H1 (cell line): ENCODE data around the gene GCSAM. TPM values are rescaled to one million over a fixed set of nuclear protein-coding genes. Genes with fewer than 3 reads are reported as not detected.

ENCODE experiments used
- CTCF ChIA-PET: fragments of 300-600 bp; sonication (Branson Sonifier 250); formaldehyde crosslinking; loops from one replicate; lab custom pipeline; 2021; ENCODE audit not compliant: partially characterized antibody; lab: Charles Lee
- POLR2A ChIA-PET: fragments of 300-600 bp; sonication (Branson Sonifier 250); formaldehyde crosslinking; loops from one replicate; lab custom pipeline; 2021; ENCODE audit warnings: inconsistent platforms; ENCODE audit not compliant: partially characterized antibody; lab: Charles Lee
- DNase-seq, 2 experiments: peaks; one replicate each; pipeline versions ENCODE4 v3.0.0 to v3.0.0-alpha.2; 2010 to 2022; ENCODE audit warnings: low spot score in 2 of 2, low read depth in 1 of 2, mixed read lengths in 1 of 2
- FAIRE-seq: peaks from 2 replicates; lab custom pipeline; 2011; peaks lifted over from hg19 to GRCh38; lab: Jason Lieb, UNC
- H2AFZ ChIP-seq: 2 replicates; pipeline ENCODE4 v1.8.1; 2012; ENCODE audit warnings: low read length, inconsistent platforms
- H2AK5ac ChIP-seq: 2 replicates; pipeline ENCODE4 v1.6.1; 2013; ENCODE audit warnings: low read depth, low read length
- H2BK120ac ChIP-seq: replicated peaks from 2 replicates; pipeline ENCODE3; 2013; ENCODE audit warnings: low read depth, low read length, inconsistent platforms
- H2BK12ac ChIP-seq: 2 replicates; pipeline ENCODE4 v1.6.1; 2013; ENCODE audit warnings: low read depth, low read length
- H2BK15ac ChIP-seq: 2 replicates; pipeline ENCODE4 v1.6.1; 2013; ENCODE audit warnings: low read length
- H2BK20ac ChIP-seq: 2 replicates; pipeline ENCODE4 v1.6.1; 2013; ENCODE audit warnings: low read length
- H2BK5ac ChIP-seq: 2 replicates; pipeline ENCODE4 v1.6.1; 2013; ENCODE audit warnings: low read depth, low read length
- H3K14ac ChIP-seq: 2 replicates; pipeline ENCODE4 v1.6.1; 2013; ENCODE audit warnings: inconsistent platforms; ENCODE audit not compliant: insufficient read length
- H3K18ac ChIP-seq: 2 replicates; pipeline ENCODE4 v1.6.1; 2013; ENCODE audit warnings: low read length; ENCODE audit errors: extremely low read depth
- H3K23ac ChIP-seq: 2 replicates; pipeline ENCODE4 v1.6.1; 2013; ENCODE audit warnings: inconsistent platforms; ENCODE audit not compliant: insufficient read length
- H3K23me2 ChIP-seq: 2 replicates; pipeline ENCODE4 v1.6.1; 2013; ENCODE audit warnings: low read depth, low read length
- H3K27ac ChIP-seq: 2 replicates; pipeline ENCODE4 v1.6.1; 2011; ENCODE audit warnings: low read depth, low read length, inconsistent platforms
- H3K27me3 ChIP-seq, 4 experiments: replicated peaks in 1 of 4; 1 replicate in 1 of 4; 2 replicates in 3 of 4; pipeline versions ENCODE4 v1.6.1 to v1.8.1; 2011 to 2013; ENCODE audit warnings: low read length in 3 of 4, mild to moderate bottlenecking in 3 of 4, inconsistent platforms in 2 of 4, mixed read lengths in 2 of 4, moderate library complexity in 1 of 4; ENCODE audit not compliant: control insufficient read depth in 3 of 4, insufficient read depth in 3 of 4; ENCODE audit errors: extremely low read depth in 1 of 4
- H3K36me3 ChIP-seq, 4 experiments: 2 replicates each; pipeline versions ENCODE4 v1.6.1 to v1.8.1; 2011 to 2013; ENCODE audit warnings: mild to moderate bottlenecking in 4 of 4, low read length in 3 of 4, moderate library complexity in 2 of 4, control low read depth in 1 of 4, inconsistent platforms in 1 of 4; ENCODE audit not compliant: insufficient read depth in 4 of 4, control insufficient read depth in 2 of 4
- H3K4ac ChIP-seq: replicated peaks from 2 replicates; pipeline ENCODE3; 2013; ENCODE audit warnings: low read length, low read depth, mixed read lengths, inconsistent platforms; ENCODE audit not compliant: insufficient read length
- H3K4me1 ChIP-seq, 4 experiments: replicated peaks in 1 of 4; 1 replicate in 1 of 4; 2 replicates in 3 of 4; pipeline versions ENCODE4 v1.6.1 to v1.8.1; 2011 to 2013; ENCODE audit warnings: low read length in 3 of 4, inconsistent platforms in 2 of 4, mixed read lengths in 1 of 4; ENCODE audit not compliant: insufficient read depth in 4 of 4, control insufficient read depth in 3 of 4
- H3K4me2 ChIP-seq, 2 experiments: 2 replicates each; pipeline versions ENCODE4 v1.6.1 to v1.8.1; 2011 to 2013; ENCODE audit warnings: low read depth in 2 of 2, low read length in 2 of 2, control low read depth in 1 of 2, inconsistent platforms in 1 of 2, mild to moderate bottlenecking in 1 of 2; ENCODE audit not compliant: insufficient read depth in 1 of 2
- H3K4me3 ChIP-seq, 4 experiments: fragments of 200-600, 300-600 bp in 1 of 4; sonication (generic), shearing (Covaris generic), sonication (Bioruptor Twin) in 1 of 4; 2 replicates each; pipeline versions ENCODE4 v1.5.1 to v1.8.1; 2011 to 2016; ENCODE audit warnings: low read length in 4 of 4, low read depth in 3 of 4, control low read depth in 2 of 4, inconsistent platforms in 2 of 4, mild to moderate bottlenecking in 2 of 4, mixed read lengths in 1 of 4, moderate library complexity in 1 of 4; ENCODE audit not compliant: insufficient read depth in 2 of 4; ENCODE audit errors: extremely low read depth in 1 of 4
- H3K56ac ChIP-seq: replicated peaks from 2 replicates; pipeline ENCODE3; 2013; ENCODE audit warnings: low read depth, mild to moderate bottlenecking, mixed read lengths, low read length, inconsistent platforms; ENCODE audit not compliant: insufficient read length
- H3K79me1 ChIP-seq: 2 replicates; pipeline ENCODE4 v1.6.1; 2013; ENCODE audit warnings: low read depth, low read length, control low read depth
- H3K79me2 ChIP-seq, 2 experiments: 2 replicates each; pipeline versions ENCODE4 v1.6.1 to v1.8.1; 2012 to 2013; ENCODE audit warnings: low read length in 2 of 2, mild to moderate bottlenecking in 2 of 2, inconsistent platforms in 1 of 2; ENCODE audit not compliant: insufficient read depth in 2 of 2, control insufficient read depth in 1 of 2
- H3K9ac ChIP-seq, 4 experiments: replicated peaks in 1 of 4; 1 replicate in 1 of 4; 2 replicates in 3 of 4; pipeline versions ENCODE4 v1.6.1 to v1.8.1; 2011 to 2013; ENCODE audit warnings: low read depth in 3 of 4, low read length in 3 of 4, control low read depth in 2 of 4, mild to moderate bottlenecking in 2 of 4, moderate library complexity in 2 of 4, inconsistent platforms in 1 of 4; ENCODE audit errors: extremely low read depth in 1 of 4
- H3K9me3 ChIP-seq, 2 experiments: 2 replicates each; pipeline versions ENCODE4 v1.6.1 to v1.8.1; 2012 to 2013; ENCODE audit warnings: mild to moderate bottlenecking in 2 of 2, moderate library complexity in 2 of 2, control low read depth in 1 of 2, inconsistent platforms in 1 of 2, low read depth in 1 of 2, low read length in 1 of 2, mixed read lengths in 1 of 2; ENCODE audit not compliant: insufficient read depth in 2 of 2
- H4K20me1 ChIP-seq, 2 experiments: replicated peaks in 1 of 2; 2 replicates each; pipeline versions ENCODE3 to v1.8.1; 2011 to 2013; ENCODE audit warnings: inconsistent platforms in 2 of 2, low read length in 2 of 2, mild to moderate bottlenecking in 1 of 2; ENCODE audit not compliant: insufficient read depth in 2 of 2, control insufficient read depth in 1 of 2
- H4K5ac ChIP-seq: 2 replicates; pipeline ENCODE4 v1.6.1; 2013; ENCODE audit warnings: low read length, low read depth, mixed read lengths, inconsistent platforms; ENCODE audit not compliant: insufficient read length
- H4K8ac ChIP-seq: 2 replicates; pipeline ENCODE4 v1.8.0; 2013; ENCODE audit warnings: mild to moderate bottlenecking, moderate library complexity, low read length, inconsistent platforms; ENCODE audit not compliant: insufficient read depth; ENCODE audit errors: extremely low read depth
- H4K91ac ChIP-seq: replicated peaks from 2 replicates; pipeline ENCODE3; 2013; ENCODE audit warnings: low read length, mixed read lengths, inconsistent platforms; ENCODE audit not compliant: insufficient read length
- ASH2L ChIP-seq: fragments of 200-600, 300-600 bp; sonication (generic); IDR thresholded peaks from one replicate; pipeline ENCODE4 v1.7.1; 2017; ENCODE audit warnings: low read length
- BACH1 ChIP-seq: IDR thresholded peaks from 2 replicates; pipeline ENCODE4 v1.6.1; 2012; ENCODE audit warnings: low read length, improper control_type of control experiment
- CTCF ChIP-seq, 3 experiments: IDR thresholded peaks; 1 replicate in 2 of 3; 2 replicates in 1 of 3; pipeline versions ENCODE4 v1.5.1 to v1.6.1; 2011; ENCODE audit warnings: low read length in 3 of 3, mild to moderate bottlenecking in 3 of 3, inconsistent platforms in 2 of 3, low read depth in 1 of 3, moderate library complexity in 1 of 3; ENCODE audit not compliant: insufficient read depth in 1 of 3; ENCODE audit errors: control extremely low read depth in 1 of 3
- EP300 ChIP-seq, 2 experiments: IDR thresholded peaks; 1 replicate in 1 of 2; 2 replicates in 1 of 2; pipeline ENCODE4 v1.6.1; 2011 to 2012; ENCODE audit warnings: low read depth in 2 of 2, low read length in 2 of 2, mild to moderate bottlenecking in 2 of 2, borderline replicate concordance in 1 of 2, inconsistent platforms in 1 of 2, moderate library complexity in 1 of 2
- GABPA ChIP-seq: IDR thresholded peaks from 2 replicates; pipeline ENCODE4 v1.6.1; 2011; ENCODE audit warnings: mild to moderate bottlenecking, low read length, moderate library complexity, borderline replicate concordance; ENCODE audit not compliant: insufficient read depth
- NRF1 ChIP-seq: IDR thresholded peaks from 2 replicates; pipeline ENCODE4 v1.6.1; 2011; ENCODE audit warnings: mild to moderate bottlenecking, low read depth, low read length, improper control_type of control experiment
- SP2 ChIP-seq: IDR thresholded peaks from 2 replicates; pipeline ENCODE4 v1.6.1; 2012; ENCODE audit warnings: mild to moderate bottlenecking, low read length, inconsistent platforms
- TAF1 ChIP-seq: IDR thresholded peaks from 2 replicates; pipeline ENCODE4 v1.6.1; 2011; ENCODE audit warnings: mild to moderate bottlenecking, low read depth, low read length
- TAF7 ChIP-seq: optimal IDR thresholded peaks from 2 replicates; pipeline ENCODE3; 2011; ENCODE audit warnings: low read depth, mild to moderate bottlenecking, inconsistent platforms, low read length, moderate library complexity, borderline replicate concordance
- WGBS, 2 experiments: shearing (Covaris generic) in 1 of 2; methylation state at CpG; one replicate each; pipeline versions ENCODE4 v1.1.6 to v1.1.7; 2013 to 2015; ENCODE audit warnings: low lambda C conversion rate in 2 of 2, mixed read lengths in 2 of 2, inconsistent platforms in 1 of 2, low coverage in 1 of 2, missing lambda C conversion rate in 1 of 2; ENCODE audit not compliant: insufficient replicate concordance in 2 of 2, insufficient coverage in 1 of 2, insufficient read length in 1 of 2; ENCODE audit errors: extremely low coverage in 1 of 2, missing lambda C conversion rate in 1 of 2; 5-methylcytosine and 5-hydroxymethylcytosine counted together
- polyA plus RNA-seq, 7 experiments: library from polyadenylated mRNA; depleted of rRNA in 3 of 7; stranded (reverse) in 5 of 7; unstranded in 2 of 7; fragments of >200 nt in 5 of 7; fragments of 200-250 nt in 2 of 7; gene quantifications; 1 replicate in 5 of 7; 2 replicates in 1 of 7; 4 replicates in 1 of 7; pipeline versions ENCODE4 v1.2.1 to v1.2.3, GENCODE V29; 2011 to 2013; ENCODE audit warnings: missing spikeins in 2 of 7, mixed read lengths in 2 of 7
- total RNA-seq: library from RNA; stranded (reverse); fragmentation: NEBNext Ultra II Directional; extraction: Animal tissue kit (Norgen Biotek cat#: 25700); gene quantifications from 2 replicates; pipeline ENCODE4 v1.2.1, GENCODE V29; 2021

GCSAM gene
- total and polyA plus RNA-seq, 2 of the 8 experiments (the other 6 are each of a cell fraction or from before 2014, with no cell fraction given) = not detected

- no peak for DNase-seq
- TF ChIP-seq TAF1 (no peak), EP300 (IDR thresholded peaks at IDR 0.05; ENCODE audit: borderline replicate concordance in 1 of 2, low read depth in 2 of 2, low read length in 2 of 2) (no peak), SP2 (no peak), NRF1 (no peak), ASH2L (no peak), BACH1 (no peak), CTCF (IDR thresholded peaks at IDR 0.05; ENCODE audit: control extremely low read depth in 1 of 3, insufficient read depth in 1 of 3, low read depth in 1 of 3, low read length in 3 of 3) (no peak), TAF7 (no peak), GABPA (no peak)
Measured at GRCh38 chr3:112074616-112075497, 58.2 kb downstream of the GCSAM start.

More at GRCh38 chr3:112074616-112075497, 58.2 kb downstream of the GCSAM start:
- POLR2A ChIA-PET = no interaction called here
- Histone ChIP-seq H3K23ac (no peak overlapping the region), H2BK5ac (peak overlapping the region; percentile 0; the same call in 1 of the 2 replicates), H3K56ac (no peak overlapping the region), H3K4ac (no peak overlapping the region), H4K91ac (no peak overlapping the region), H3K27me3 (no peaks in the 10 kb centered on the region), H2BK12ac (peak overlapping the region; percentile 61; the same call in 1 of the 2 replicates), H3K14ac (no peak overlapping the region), H3K4me3 (no peak overlapping the region), H3K9ac (no peak overlapping the region), H2BK15ac (no peak overlapping the region), H4K8ac (no peak overlapping the region), H3K27ac (no peak overlapping the region), H2AK5ac (no peak overlapping the region; the same call in 1 of the 2 replicates), H3K9me3 (no peaks in the 10 kb centered on the region), H3K4me1 (peaks cover 0 to 2% (median 0%) of the 10 kb centered on the region in 4 experiments; a peak in 1 of 7 replicates), H4K5ac (no peak overlapping the region), H4K20me1 (no peaks in the 10 kb centered on the region), H3K4me2 (peak overlapping the region; percentile 4 to 29; a peak in 1 of 4 replicates), H2AFZ (peak overlapping the region; percentile 60; the same call in 1 of the 2 replicates), H3K79me1 (no peaks in the 10 kb centered on the region), H3K79me2 (no peaks in the 10 kb centered on the region), H3K18ac (no peak overlapping the region), H2BK120ac (no peak overlapping the region), H3K23me2 (no peaks in the 10 kb centered on the region), H2BK20ac (no peak overlapping the region), H3K36me3 (no peaks in the 10 kb centered on the region)
- WGBS, 2 experiments = 76% methylated on average over 6 of the region's 6 CpGs; no CpG with 5 or more reads in 1 of the 2 experiments
- CTCF ChIA-PET = no interaction called here
- FAIRE-seq = no peak
